ENCODE results near the gene IPO11.
"Not testable (repeated sequence)": the region's sequence is repeated elsewhere in the genome, so short reads cannot be mapped to it uniquely, and the experiment has no call there.

Gene IPO11

GRCh38 chr5:62513085-62513484 is 100.5 kb downstream of the IPO11 start:
- not testable (repeated sequence) for DNase-seq (ENCODE audit: low read depth, low spot score)

GRCh38 chr5:62514510-62515119 is 102.1 kb downstream of the IPO11 start:
- no peak for DNase-seq (ENCODE audit: low read depth, low spot score)

GRCh38 chr5:62520812-62521211 is 108.2 kb downstream of the IPO11 start:
- DNase-seq (ENCODE audit: low read depth, low spot score), result not testable (repeated sequence)

- DNase-seq (ENCODE audit: low read depth, low spot score), result no peak
These were observed 108.8 kb downstream of the IPO11 start for GRCh38 chr5:62521319-62521718.

- no peak for DNase-seq (ENCODE audit: low read depth, low spot score)
These were observed 110.2 kb downstream of the IPO11 start for GRCh38 chr5:62522811-62523210.

DNA sequence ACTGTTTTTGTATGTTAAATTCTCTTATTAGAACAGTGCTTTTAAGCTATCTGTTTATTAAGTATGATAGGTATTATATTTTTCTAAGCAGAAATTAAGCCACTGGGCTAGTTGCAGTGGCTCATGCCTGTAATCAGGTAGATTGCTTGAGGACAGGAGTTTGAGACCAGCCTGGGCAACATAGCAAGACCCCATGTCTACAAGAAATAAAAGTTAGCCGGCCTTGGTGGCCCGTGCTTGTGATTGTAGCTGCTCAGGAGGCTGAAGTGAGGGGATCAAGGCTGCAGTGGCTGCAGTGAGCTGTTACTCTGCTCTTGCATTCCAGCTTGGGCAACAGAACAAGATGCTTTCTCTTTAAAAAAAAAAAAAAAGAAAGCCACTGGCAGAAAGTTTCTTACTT is 121.0 kb downstream of the IPO11 start:
- DNase-seq (ENCODE audit: low read depth, low spot score), result no peak

DNA sequence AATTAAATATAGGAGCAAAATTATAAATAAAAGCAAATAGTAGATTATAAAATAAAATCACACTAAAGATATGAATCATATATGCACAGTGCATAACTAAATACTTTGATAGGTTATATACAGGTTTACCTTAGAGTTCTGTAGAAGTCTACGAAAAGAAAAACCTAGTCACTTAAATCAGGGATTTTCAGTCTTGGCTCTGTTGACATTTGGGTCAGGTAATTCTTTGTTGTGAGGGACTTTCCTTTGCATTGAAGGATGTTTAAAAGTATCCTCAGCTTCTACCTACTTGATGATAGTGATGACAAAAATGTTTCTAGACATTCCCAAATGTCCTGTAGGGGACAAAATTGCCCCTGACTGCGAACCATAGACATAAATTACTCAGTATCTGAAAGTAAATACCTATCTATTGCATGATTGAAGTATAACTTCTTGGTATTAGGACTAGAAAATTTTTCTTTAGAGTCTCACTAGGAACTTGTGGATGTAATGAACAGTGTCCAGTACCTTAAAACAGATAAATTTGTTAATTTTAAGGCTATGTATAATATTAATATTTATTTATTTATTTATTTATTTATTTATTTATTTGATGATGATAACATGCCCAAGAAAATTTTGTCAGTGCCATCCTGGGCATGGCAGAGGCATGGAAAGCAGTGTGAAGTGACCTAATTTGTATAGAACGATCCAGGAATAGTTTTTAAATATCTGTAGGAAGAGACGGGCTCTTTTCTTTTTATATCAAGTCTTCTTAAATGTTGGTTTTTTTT is 122.1 kb downstream of the IPO11 start:
- DNase-seq (ENCODE audit: low read depth, low spot score), result no peak

- DNase-seq (ENCODE audit: low read depth, low spot score), result no peak
These were observed 123.7 kb downstream of the IPO11 start for GRCh38 chr5:62536232-62536631.

DNA sequence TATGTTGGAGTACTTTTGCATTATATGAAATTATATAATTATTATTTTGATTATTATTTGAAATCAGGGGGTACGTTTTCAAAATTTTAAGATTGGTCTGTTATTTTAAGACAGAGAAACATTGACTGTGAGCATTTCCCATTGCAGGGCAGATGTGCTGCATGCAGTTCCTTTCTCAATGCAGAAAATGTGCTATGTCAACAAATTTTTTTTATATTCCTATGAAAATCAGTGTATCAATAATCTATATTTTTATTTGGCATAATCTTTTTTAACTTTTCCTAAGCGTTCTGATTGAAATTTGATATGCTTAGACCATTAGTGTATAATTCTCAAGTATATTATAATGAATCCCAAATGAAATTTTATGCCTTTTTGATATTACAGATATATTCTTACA is 124.2 kb downstream of the IPO11 start:
- DNase-seq (ENCODE audit: low read depth, low spot score), result no peak

DNA sequence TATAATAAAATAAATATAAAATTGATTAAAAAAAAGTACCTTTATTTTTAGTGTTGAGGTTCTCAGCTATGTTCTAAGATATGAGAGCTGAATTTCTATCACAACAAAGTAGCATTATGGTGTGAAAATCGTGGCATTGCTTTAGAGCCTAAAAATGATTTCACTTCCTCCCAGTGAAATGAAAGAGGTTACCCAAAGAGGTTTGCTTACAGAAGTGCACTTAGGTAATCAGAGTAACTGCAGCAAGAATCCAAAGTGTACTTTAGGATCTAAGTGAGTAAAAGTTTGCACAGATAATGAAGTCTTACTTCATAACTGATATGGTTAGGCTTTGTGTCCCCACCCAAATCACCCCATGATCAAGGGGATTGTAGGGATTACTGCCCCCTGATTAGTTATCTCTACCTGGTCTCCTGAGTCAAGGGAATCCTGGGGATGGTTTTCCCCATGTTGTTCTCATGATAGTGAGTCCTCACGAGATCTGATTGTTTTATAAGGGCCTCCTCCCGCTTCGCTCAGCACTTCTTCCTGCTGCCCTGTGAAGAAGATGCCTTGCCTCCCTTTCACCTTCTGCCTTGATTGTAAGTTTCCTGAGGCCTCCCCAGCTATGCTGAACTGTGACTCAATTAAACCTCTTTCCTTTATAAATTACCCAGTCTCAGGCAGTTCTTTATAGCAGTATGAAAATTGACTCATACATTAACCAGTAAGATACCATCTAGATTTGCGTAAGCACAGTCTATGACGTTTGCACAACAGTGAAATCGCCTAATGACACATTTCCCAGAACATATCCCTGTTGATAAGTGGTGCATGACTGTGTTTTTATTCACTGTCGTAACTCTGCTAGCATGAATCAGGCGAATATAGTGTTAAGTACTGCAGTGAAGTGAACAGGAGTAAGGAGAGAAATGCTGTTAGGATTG is 125.7 kb downstream of the IPO11 start:
- DNase-seq (ENCODE audit: low read depth, low spot score), result no peak

- DNase-seq (ENCODE audit: low read depth, low spot score), result no peak
These were observed 130.2 kb downstream of the IPO11 start for GRCh38 chr5:62542720-62543119.

DNA sequence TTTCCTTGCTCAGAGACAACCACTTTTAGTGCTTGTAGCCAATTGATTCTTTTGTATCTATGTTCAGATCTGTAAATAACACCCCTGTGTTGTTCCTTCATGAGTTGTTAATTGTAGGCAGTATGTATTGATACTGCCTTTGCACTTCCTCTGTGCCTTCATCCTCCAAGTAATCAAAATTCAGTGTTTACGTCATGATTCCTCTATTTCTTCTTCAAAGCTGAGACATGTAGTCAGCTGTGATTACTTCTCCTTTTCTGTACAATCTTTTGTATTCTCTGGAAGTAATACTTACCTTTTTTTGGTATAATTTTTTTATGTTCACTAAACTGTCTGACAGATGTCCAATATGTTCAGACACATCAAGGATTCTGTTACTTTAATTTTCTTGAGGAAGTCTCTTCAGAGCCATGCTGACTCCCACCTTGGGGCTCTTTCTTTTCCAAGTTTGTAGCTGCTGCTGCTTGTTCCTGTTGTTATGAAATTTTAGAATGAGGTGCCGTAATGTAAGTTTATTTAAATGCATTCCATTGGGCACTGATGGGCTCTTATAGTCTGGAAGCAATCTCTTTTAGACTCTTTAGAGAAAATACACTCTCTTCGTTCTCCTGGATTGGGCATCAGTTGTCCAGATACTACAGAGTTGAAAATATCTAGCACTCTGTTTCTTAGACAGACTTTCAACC is 135.5 kb downstream of the IPO11 start:
- DNase-seq (ENCODE audit: low read depth, low spot score), result no peak

DNA sequence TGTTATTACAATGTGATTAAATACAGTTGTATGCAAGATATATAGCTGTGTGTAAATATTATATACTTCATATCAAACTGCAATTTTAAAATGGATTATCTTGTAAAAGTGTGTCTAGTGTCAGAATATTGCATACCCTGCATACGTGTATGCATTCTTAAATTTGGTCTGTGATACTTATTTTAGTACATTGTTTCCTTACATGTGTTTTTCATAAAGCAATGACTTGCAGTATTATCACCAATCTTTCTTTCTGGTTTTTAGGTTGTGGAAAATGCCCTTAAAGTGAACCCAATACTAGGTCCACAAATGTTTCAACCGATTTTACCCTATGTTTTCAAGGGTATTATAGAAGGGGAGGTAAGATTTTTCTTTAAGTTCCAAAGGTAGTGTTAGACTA is 137.5 kb downstream of the IPO11 start:
- DNase-seq (ENCODE audit: low read depth, low spot score), result no peak

DNA sequence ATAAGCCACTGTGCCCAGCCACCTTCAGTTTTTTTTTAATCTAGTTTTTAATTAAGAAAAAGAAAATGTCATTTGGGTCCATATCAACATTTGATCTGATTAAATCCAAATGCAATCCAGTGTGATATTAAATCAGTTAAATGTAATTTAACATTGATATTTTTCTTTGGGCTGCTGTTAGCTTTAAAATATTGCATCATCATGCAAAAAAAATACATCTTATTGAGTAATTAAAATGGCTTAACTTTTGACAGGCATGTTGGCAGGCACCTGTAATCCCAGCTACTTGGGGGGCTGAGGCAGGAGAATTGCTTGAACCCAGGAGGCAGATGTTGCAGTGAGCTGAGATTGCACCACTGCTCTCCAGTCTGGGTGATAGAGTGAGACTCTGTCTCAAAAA is 143.4 kb downstream of the IPO11 start:
- no peak for DNase-seq (ENCODE audit: low read depth, low spot score)

GRCh38 chr5:62558941-62559340 is 146.4 kb downstream of the IPO11 start:
- no peak for DNase-seq (ENCODE audit: low read depth, low spot score)

GRCh38 chr5:62560786-62561185 is 148.2 kb downstream of the IPO11 start:
- DNase-seq (ENCODE audit: low read depth, low spot score), result no peak

- no peak for DNase-seq (ENCODE audit: low read depth, low spot score)
These were observed 149.3 kb downstream of the IPO11 start for GRCh38 chr5:62561896-62562295.

GRCh38 chr5:62562867-62563266 is 150.3 kb downstream of the IPO11 start:
- no peak for DNase-seq (ENCODE audit: low read depth, low spot score)

DNA sequence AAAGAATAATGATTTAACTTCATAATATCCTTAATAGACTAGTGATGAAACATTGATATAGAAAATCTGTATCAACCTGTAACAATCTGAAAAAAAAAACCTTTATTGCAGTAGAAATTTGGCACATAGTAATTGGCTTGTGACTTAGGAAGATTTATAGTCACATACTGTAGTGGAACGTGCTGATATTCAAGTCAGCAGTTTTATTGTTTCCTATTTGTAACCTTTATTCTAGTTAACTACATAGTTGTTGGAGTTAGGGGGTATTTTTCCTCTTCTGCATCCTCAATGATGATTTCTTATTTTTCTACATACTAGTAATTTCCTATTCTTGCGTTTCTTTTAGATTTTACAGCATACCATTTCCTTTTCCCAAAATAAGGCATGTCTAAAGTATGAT is 151.5 kb downstream of the IPO11 start:
- DNase-seq (ENCODE audit: low read depth, low spot score), result no peak

- DNase-seq (ENCODE audit: low read depth, low spot score), result not testable (repeated sequence)
These were observed 153.2 kb downstream of the IPO11 start for GRCh38 chr5:62565740-62566139.

DNA sequence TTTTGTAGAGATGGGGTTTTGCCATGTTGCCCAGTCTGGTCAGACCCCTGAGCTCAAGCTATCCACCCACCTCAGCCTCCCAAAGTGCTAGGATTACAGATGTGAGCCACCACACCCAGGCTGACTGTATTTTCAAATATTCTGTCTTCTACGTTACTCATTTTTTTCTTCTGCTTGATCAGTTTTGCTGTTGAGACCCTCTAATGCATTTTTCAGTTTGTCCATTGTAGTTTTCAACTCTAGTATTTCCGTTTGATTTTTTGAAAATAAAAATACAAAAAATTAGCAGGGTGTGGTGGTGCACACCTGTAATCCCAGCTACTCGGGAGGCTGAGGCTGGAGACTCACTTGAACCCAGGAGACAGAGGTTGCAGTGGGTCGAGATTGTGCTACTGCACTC is 155.6 kb downstream of the IPO11 start:
- DNase-seq (ENCODE audit: low read depth, low spot score), result no peak
